GM12878 (cell line): ENCODE results near the gene MOXD1. TPM values are rescaled to one million over a fixed set of nuclear protein-coding genes. Genes with fewer than 3 reads are reported as not detected.

ENCODE experiments used
- ATAC-seq: fragments of 200-7000 bp; cut with Tn5 transposase; 3 replicates; pipeline ENCODE4 v1.9.1; 2020; ENCODE audit warnings: mild to moderate bottlenecking, moderate library complexity
- BruUV-seq: library from RNA; stranded (reverse); fragments of 400-500 nt; replicated peaks from 2 replicates; lab custom pipeline; 2021; lab: Mats Ljungman, UMichigan
- CTCF ChIA-PET: fragments of 300-600 bp; sonication (Branson Sonifier 250); formaldehyde crosslinking; extraction: SDS; loops from one replicate; lab custom pipeline; 2021; ENCODE audit warnings: inconsistent platforms; lab: Yijun Ruan, JAX
- POLR2A ChIA-PET: fragments of 350-600 bp; formaldehyde crosslinking; extraction: SDS; loops from one replicate; lab custom pipeline; 2021; ENCODE audit warnings: inconsistent platforms; lab: Charles Lee
- RAD21 ChIA-PET: fragments of 300-600 bp; sonication (Branson Sonifier 250); formaldehyde crosslinking; loops from one replicate; lab custom pipeline; 2023; ENCODE audit warnings: antibody characterized with exemption; ENCODE audit not compliant: unreplicated experiment; lab: Charles Lee
- SMC1A ChIA-PET: fragments of 300-600 bp; sonication (Branson Sonifier 250); formaldehyde crosslinking; loops from one replicate; lab custom pipeline; 2023; ENCODE audit not compliant: unreplicated experiment, uncharacterized antibody; lab: Charles Lee
- DNase-seq: peaks from one replicate; pipeline ENCODE4 v3.0.0-alpha.2; 2011; ENCODE audit warnings: low read depth, low spot score
- FAIRE-seq: peaks from 3 replicates; lab custom pipeline; 2011; peaks lifted over from hg19 to GRCh38; lab: Jason Lieb, UNC
- H2AFZ ChIP-seq: 2 replicates; pipeline ENCODE4 v1.6.0; 2011; ENCODE audit warnings: low read depth, low read length, control low read depth; ENCODE audit not compliant: control insufficient read depth
- H3K27ac ChIP-seq: 2 replicates; pipeline ENCODE4 v1.5.1; 2011; ENCODE audit warnings: control low read depth; ENCODE audit not compliant: control insufficient read depth, insufficient read depth
- H3K27me3 ChIP-seq, 2 experiments: replicated peaks in 1 of 2; 2 replicates each; pipeline versions ENCODE4 v1.6.0 to v1.6.1; 2011; ENCODE audit warnings: low read length in 1 of 2; ENCODE audit not compliant: control insufficient read depth in 2 of 2, insufficient read depth in 2 of 2
- H3K36me3 ChIP-seq, 2 experiments: 2 replicates each; pipeline ENCODE4 v1.5.1; 2011; ENCODE audit warnings: low read length in 1 of 2; ENCODE audit not compliant: control insufficient read depth in 2 of 2, insufficient read depth in 2 of 2
- H3K4me1 ChIP-seq: 2 replicates; pipeline ENCODE4 v1.6.1; 2011; ENCODE audit warnings: mild to moderate bottlenecking, low read length, moderate library complexity, mixed read lengths; ENCODE audit not compliant: control insufficient read depth, insufficient read depth
- H3K4me2 ChIP-seq: 2 replicates; pipeline ENCODE4 v1.6.0; 2011; ENCODE audit warnings: control low read depth; ENCODE audit not compliant: control insufficient read depth, insufficient read depth
- H3K4me3 ChIP-seq: fragments of 200-600 bp; sonication (generic); 2 replicates; pipeline ENCODE4 v1.5.1; 2016
- H3K79me2 ChIP-seq: 2 replicates; pipeline ENCODE4 v1.6.0; 2011; ENCODE audit warnings: low read length; ENCODE audit not compliant: control insufficient read depth, insufficient read depth
- H3K9ac ChIP-seq: 2 replicates; pipeline ENCODE4 v1.8.0; 2011; ENCODE audit warnings: low read length, control low read depth, mixed read lengths; ENCODE audit not compliant: control insufficient read depth, insufficient read depth
- H3K9me3 ChIP-seq: replicated peaks from 3 replicates; pipeline ENCODE4 v1.5.1; 2011; ENCODE audit warnings: mild to moderate bottlenecking, low read length; ENCODE audit not compliant: control insufficient read depth, insufficient read depth
- H4K20me1 ChIP-seq: 2 replicates; pipeline ENCODE4 v1.6.0; 2011; ENCODE audit not compliant: control insufficient read depth, insufficient read depth
- ATF3 ChIP-seq: IDR thresholded peaks from 2 replicates; pipeline ENCODE4 v1.6.1; 2011; ENCODE audit warnings: low read depth, mild to moderate bottlenecking, low read length, moderate library complexity, borderline replicate concordance; ENCODE audit errors: extremely low read depth
- CBX3 ChIP-seq: fragments of 200-600 bp; sonication (generic); IDR thresholded peaks from 2 replicates; pipeline ENCODE4 v1.6.1; 2016; ENCODE audit warnings: low read depth, borderline replicate concordance
- IRF3 ChIP-seq: fragments of 450-650 bp; IDR thresholded peaks from 2 replicates; pipeline ENCODE4 v1.6.1; 2014; ENCODE audit warnings: mild to moderate bottlenecking
- WGBS: methylation state at CpG from one replicate; pipeline ENCODE4 v1.1.6; 2016; ENCODE audit warnings: low lambda C conversion rate; ENCODE audit not compliant: insufficient replicate concordance, insufficient coverage; ENCODE audit errors: missing lambda C conversion rate; 5-methylcytosine and 5-hydroxymethylcytosine counted together
- in situ Hi-C: fragments of 300-500 bp; cut with MboI; formaldehyde crosslinking; loops from 9 replicates; pipeline ENCODE4 v1.14.3; 2018; ENCODE audit warnings: mixed read lengths
- intact Hi-C: fragments of 100-400 bp; cut with micrococcal nuclease; formaldehyde crosslinking; loops from one replicate; pipeline ENCODE4 v1.14.2; 2022; ENCODE audit not compliant: unreplicated experiment
- polyA plus RNA-seq, 11 experiments: library from polyadenylated mRNA; depleted of rRNA in 4 of 11; unstranded in 6 of 11; stranded (reverse) in 5 of 11; fragments of >200 nt; fragmentation: Nextera tagmentation in 4 of 11; fragmentation: Illumina TruSeq in 1 of 11; extraction: Ambion mirVana in 4 of 11; extraction: Trizol in 1 of 11; gene quantifications; 1 replicate in 1 of 11; 2 replicates in 10 of 11; pipeline versions ENCODE4 v1.2.1 to v1.2.3, GENCODE V29; 2011 to 2016; ENCODE audit warnings: inconsistent platforms in 2 of 11, missing spikeins in 2 of 11, low read depth in 1 of 11
- total RNA-seq, 4 experiments: library from RNA; depleted of rRNA in 3 of 4; stranded (reverse); fragments of >200 nt in 3 of 4; fragmentation: Illumina TruSeq in 1 of 4; extraction: Trizol in 1 of 4; gene quantifications; 2 replicates each; pipeline versions ENCODE4 v1.2.1 to v1.2.3, GENCODE V29; 2013 to 2021

The MOXD1 gene
- total and polyA plus RNA-seq, 10 of the 15 experiments (the other 5 are each of a cell fraction or from before 2014, with no cell fraction given) = 0.03 to 2.1 (median 0.64) TPM

GRCh38 chr6:132333639-132334520, 67.4 kb downstream of the MOXD1 start:
- Histone ChIP-seq H3K4me2 (no peak overlapping the region), H3K27me3 (peaks cover 0 to 2% of the 10 kb centered on the region in 2 experiments; a peak in 1 of 4 replicates), H4K20me1 (no peaks in the 10 kb centered on the region), H2AFZ (no peak overlapping the region), H3K4me1 (no peaks in the 10 kb centered on the region), H3K9ac (no peak overlapping the region), H3K27ac (no peak overlapping the region), H3K9me3 (no peaks in the 10 kb centered on the region; the same call in 2 of the 3 replicates), H3K4me3 (no peak overlapping the region), H3K79me2 (no peaks in the 10 kb centered on the region), H3K36me3 (no peaks in the 10 kb centered on the region)
- BruUV-seq = no TSS peak
- POLR2A ChIA-PET = no interaction called here
- SMC1A ChIA-PET = interaction anchor here (0.8 kb wide), 1 partner anchor 150 kb away, joined by 3 read pairs; no protein-coding TSS in a partner anchor
- RAD21 ChIA-PET = interaction anchor here (1.5 kb wide), 1 partner anchor 151 kb away, joined by 4 read pairs; no protein-coding TSS in a partner anchor
- CTCF ChIA-PET = interaction anchor here (0.7 to 1.5 kb wide), 4 partner anchors 25 to 150 kb away, joined by 3 read pairs; no protein-coding TSS in a partner anchor
- TF ChIP-seq ATF3 = no peak
- TF ChIP-seq CBX3 = no peak
- in situ Hi-C loops (no loop called here), intact Hi-C loops (no loop called here)
- FAIRE-seq (no peak), ATAC-seq (no peak), DNase-seq (no peak)
- 45% methylated on average over 6 of the region's 6 CpGs for WGBS

DNA sequence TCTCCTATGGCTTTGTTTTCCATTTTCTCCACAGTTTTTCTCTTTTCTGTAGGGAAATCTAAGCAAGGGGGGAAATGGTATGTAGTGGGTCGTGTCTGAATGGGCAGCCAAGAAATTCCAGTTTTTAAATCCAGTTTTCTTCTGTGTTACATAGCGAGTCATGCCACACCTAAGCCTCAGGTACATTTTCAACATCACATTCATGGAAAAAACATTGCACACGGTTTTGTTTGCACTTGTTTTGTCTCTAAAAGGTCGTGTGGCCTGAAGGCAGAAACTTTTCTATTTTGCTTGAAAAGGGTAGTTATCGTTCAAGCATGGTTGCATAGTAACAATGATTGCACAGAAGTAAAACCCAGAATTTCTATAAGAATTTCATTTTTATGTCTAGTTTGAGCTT, 70.5 kb downstream of the MOXD1 start:
- no peaks in the 10 kb centered on the region for H3K79me2 ChIP-seq
- CTCF ChIA-PET = interaction anchor here (1.1 kb wide), 1 partner anchor 51 kb away, joined by 3 read pairs; no protein-coding TSS in a partner anchor
- no TSS peak for BruUV-seq
- H3K9ac ChIP-seq = no peak overlapping the region
- peaks cover 0 to 2% of the 10 kb centered on the region in 2 experiments; a peak in 1 of 4 replicates for H3K27me3 ChIP-seq
- no peak for DNase-seq
- in situ Hi-C loops (no loop called here), intact Hi-C loops (no loop called here)
- ATAC-seq = no peak
- H3K4me3 ChIP-seq = no peak overlapping the region
- RAD21 ChIA-PET = no interaction called here
- FAIRE-seq = no peak
- no peak overlapping the region for H3K27ac ChIP-seq
- no peak for TF ChIP-seq IRF3
- POLR2A ChIA-PET = no interaction called here
- no peaks in the 10 kb centered on the region; the same call in 2 of the 3 replicates for H3K9me3 ChIP-seq
- SMC1A ChIA-PET = interaction anchor here (1.2 kb wide), 1 partner anchor 137 kb away, joined by 3 read pairs; no protein-coding TSS in a partner anchor
- no peaks in the 10 kb centered on the region for H3K36me3 ChIP-seq
- no peaks in the 10 kb centered on the region for H4K20me1 ChIP-seq
- no peak overlapping the region for H2AFZ ChIP-seq
- H3K4me1 ChIP-seq = no peaks in the 10 kb centered on the region
- H3K4me2 ChIP-seq = no peak overlapping the region
- 22% methylated on average over 5 of the region's 5 CpGs for WGBS
